Psoas muscle (tissue), 8 donors: ENCODE data around the gene KLHDC7B. TPM values are rescaled to one million over a fixed set of nuclear protein-coding genes. Genes with fewer than 3 reads are reported as not detected.
A peak's percentile ranks its signal among the peaks of the same experiment; 100 is the strongest.

Experiments
- ATAC-seq, 4 donors: fragments of 200-7000 bp; cut with Tn5 transposase; one replicate each; pipeline ENCODE4 v1.9.1; 2020; ENCODE audit warnings: moderate library complexity in 3 of 4, mild to moderate bottlenecking in 2 of 4
- DNase-seq, 2 donors: peaks; one replicate each; pipeline ENCODE4 v3.0.0-alpha.2; 2020
- H3K27ac ChIP-seq: fragments of 200-600 bp; one replicate; pipeline ENCODE4 v1.8.0; 2022
- H3K27me3 ChIP-seq, 3 donors: fragments of 200-600 bp in 1 of 3; one replicate each; pipeline versions ENCODE4 v1.6.1 to v1.8.0; 2013 to 2022; ENCODE audit warnings: low read length in 2 of 3, mild to moderate bottlenecking in 2 of 3, moderate library complexity in 1 of 3; ENCODE audit not compliant: insufficient read depth in 3 of 3
- H3K36me3 ChIP-seq, 2 donors: fragments of 200-600 bp in 1 of 2; one replicate each; pipeline versions ENCODE4 v1.6.1 to v1.8.0; 2013 to 2022; ENCODE audit warnings: low read depth in 1 of 2, mild to moderate bottlenecking in 1 of 2, moderate library complexity in 1 of 2; ENCODE audit not compliant: insufficient read depth in 1 of 2
- H3K4me1 ChIP-seq: fragments of 200-600 bp; one replicate; pipeline ENCODE4 v1.8.0; 2022
- H3K4me3 ChIP-seq: fragments of 200-600 bp; one replicate; pipeline ENCODE4 v1.8.0; 2022; ENCODE audit warnings: mild to moderate bottlenecking
- H3K9me3 ChIP-seq: fragments of 200-600 bp; one replicate; pipeline ENCODE4 v1.8.0; 2022
- CTCF ChIP-seq: fragments of 200-600 bp; IDR thresholded peaks from one replicate; pipeline ENCODE4 v1.8.0; 2022; ENCODE audit warnings: antibody characterized with exemption
- WGBS, 3 donors: extraction: QIAGEN DNeasy Blood & Tissue Kit; methylation state at CpG; one replicate each; pipeline versions ENCODE4 v1.1.6 to v1.1.7; 2013; 5-methylcytosine and 5-hydroxymethylcytosine counted together
- intact Hi-C, 2 donors: fragments of 100-400 bp; cut with DNase I; formaldehyde crosslinking; loops; one replicate each; pipeline versions ENCODE4 v1.11.0 to v1.14.2; 2022
- polyA plus RNA-seq, 3 donors: library from polyadenylated mRNA; stranded (reverse); fragments of 200-250 nt; gene quantifications; one replicate each; pipeline ENCODE4 v1.2.3, GENCODE V29; 2013
- total RNA-seq, 4 donors: library from RNA; stranded (reverse); fragmentation: NEBNext Ultra II Directional in 2 of 4; extraction: Animal tissue kit (Norgen Biotek cat#: 25700) in 2 of 4; gene quantifications; one replicate each; pipeline versions ENCODE4 v1.2.1 to v1.2.4, GENCODE V29; 2021 to 2023
- donor health status: healthy with polysubstance abuse.
- donor health status: DM: no; HTN: no; CAD: no; lungs with moderate emphysema.
- donor health status: Bipolar disorder and iron deficiency.
- donor health status: healthy.
- donor health status: DM: yes; HTN: yes; CAD: no.
- donor health status: DM: no; HTN: no; CAD: no.
- donor health status: DM: no; HTN: no; CAD: no.
- donor health status: DM: yes; HTN: yes; CAD: no.

The KLHDC7B gene
- total and polyA plus RNA-seq, 7 donors = 0.01 to 0.11 (median 0.01) TPM; not detected in 4

- 87 to 93% (median 88%) methylated on average over 14 of the region's 14 CpGs for WGBS, 3 donors
- Histone ChIP-seq H3K27me3 (no peaks in the 10 kb centered on the region), H3K27ac (no peak overlapping the region), H3K36me3 (peaks cover 0 to 32% of the 10 kb centered on the region in 2 donors), H3K4me1 (peaks cover 17% of the 10 kb centered on the region), H3K4me3 (no peak overlapping the region), H3K9me3 (no peaks in the 10 kb centered on the region)
- intact Hi-C loops = loop anchor here (5.0 to 10.0 kb wide), 2 partner anchors 72 to 251 kb away; partner anchors contain the start of genes CPT1B (in 2 of the 2) and HDAC10 (in 1 of the 2)
- ATAC-seq (no peak), DNase-seq (no peak)
- TF ChIP-seq CTCF = no peak
Measured at GRCh38 chr22:50505276-50505775, 40.4 kb upstream of the KLHDC7B start.

- ATAC-seq = no peak
- no peak overlapping the region for H3K27ac ChIP-seq
- no peaks in the 10 kb centered on the region for H3K27me3 ChIP-seq
- peaks cover 0 to 39% of the 10 kb centered on the region in 2 donors for H3K36me3 ChIP-seq
- peaks cover 17% of the 10 kb centered on the region for H3K4me1 ChIP-seq
- peak overlapping the region; percentile 89 for H3K4me3 ChIP-seq
- 85 to 87% (median 86%) methylated on average over 37 to 41 of the region's 41 CpGs for WGBS, 3 donors
- DNase-seq = no peak
- intact Hi-C loops = loop anchor here (5.0 to 10.0 kb wide), 2 partner anchors 71 to 251 kb away; partner anchors contain the start of genes CPT1B (in 2 of the 2) and HDAC10 (in 1 of the 2)
- no peak for TF ChIP-seq CTCF
- no peaks in the 10 kb centered on the region for H3K9me3 ChIP-seq
Measured at GRCh38 chr22:50505776-50506610, 39.7 kb upstream of the KLHDC7B start.

GRCh38 chr22:50506611-50507420 is 38.9 kb upstream of the KLHDC7B start:
- ATAC-seq = peak; percentile 5 to 7 (median 6)
- WGBS, 3 donors = 24 to 26% (median 25%) methylated on average over 21 of the region's 21 CpGs
- Histone ChIP-seq H3K4me3 (peak overlapping the region; percentile 89), H3K27me3 (no peaks in the 10 kb centered on the region), H3K4me1 (peaks cover 17% of the 10 kb centered on the region), H3K27ac (peak overlapping the region; percentile 85), H3K9me3 (no peaks in the 10 kb centered on the region), H3K36me3 (peaks cover 0 to 46% of the 10 kb centered on the region in 2 donors)
- intact Hi-C loops = loop anchor here (5.0 to 10.0 kb wide), 2 partner anchors 70 to 252 kb away; partner anchors contain the start of genes CPT1B (in 2 of the 2) and HDAC10 (in 1 of the 2)
- DNase-seq = peak in 1 of 2 donors; percentile 61
- no peak for TF ChIP-seq CTCF

GRCh38 chr22:50507421-50507990 is 38.2 kb upstream of the KLHDC7B start, which contains the start of gene LMF2:
Gene LMF2, minus strand, starts transcription at chr22:50507702. Its CDS starts 27 bp downstream, at chr22:50507675.
- DNase-seq (peak; percentile 90 to 96), ATAC-seq (peak; percentile 81 to 86 (median 84))
- Histone ChIP-seq H3K9me3 (no peaks in the 10 kb centered on the region), H3K4me1 (peaks cover 17% of the 10 kb centered on the region), H3K36me3 (peaks cover 0 to 45% of the 10 kb centered on the region in 2 donors), H3K27ac (peak within 1 kb of the TSS; percentile 85), H3K27me3 (no peaks in the 10 kb centered on the region), H3K4me3 (peak within 1 kb of the TSS; percentile 89)
- 0% methylated on average over 18 to 56 of the region's 62 CpGs for WGBS, 3 donors
- intact Hi-C loops = loop anchor here (5.0 to 10.0 kb wide), 2 partner anchors 70 to 253 kb away; partner anchors contain the start of genes CPT1B (in 2 of the 2) and HDAC10 (in 1 of the 2)
- peak; percentile 4 for TF ChIP-seq CTCF
